WTC11 (cell line): ENCODE results near the gene LARP4. TPM values are rescaled to one million over a fixed set of nuclear protein-coding genes. Genes with fewer than 3 reads are reported as not detected.

Source experiments
- ATAC-seq: fragments of 200-7000 bp; cut with Tn5 transposase; 2 replicates; pipeline ENCODE4 v1.10.0; 2021; ENCODE audit warnings: mild to moderate bottlenecking, moderate library complexity
- CTCF ChIA-PET: fragments of 300-600 bp; sonication (Branson Sonifier 250); formaldehyde crosslinking; loops from one replicate; lab custom pipeline; 2021; ENCODE audit warnings: antibody characterized with exemption; lab: Charles Lee
- POLR2A ChIA-PET: fragments of 350-600 bp; sonication (Branson Sonifier 250); formaldehyde crosslinking; loops from one replicate; lab custom pipeline; 2021; ENCODE audit warnings: antibody characterized with exemption; lab: Charles Lee
- DNase-seq: peaks from one replicate; pipeline ENCODE4 v3.0.0; 2021; ENCODE audit warnings: low spot score
- H3K27ac Mint-ChIP-seq: 2 replicates; pipeline ENCODE4 v1.8.0; 2021; ENCODE audit warnings: mixed read lengths
- H3K27me3 Mint-ChIP-seq: 2 replicates; pipeline ENCODE4 v1.8.0; 2021; ENCODE audit warnings: low read depth, mild to moderate bottlenecking, moderate library complexity, mixed read lengths
- H3K36me3 Mint-ChIP-seq: 2 replicates; pipeline ENCODE4 v1.8.0; 2021; ENCODE audit warnings: mixed read lengths
- H3K4me1 Mint-ChIP-seq: 2 replicates; pipeline ENCODE4 v1.8.0; 2022; ENCODE audit warnings: mixed read lengths
- H3K4me3 Mint-ChIP-seq: 2 replicates; pipeline ENCODE4 v1.8.0; 2021; ENCODE audit warnings: mild to moderate bottlenecking, moderate library complexity, mixed read lengths
- H3K9me3 Mint-ChIP-seq: 2 replicates; pipeline ENCODE4 v1.8.0; 2021; ENCODE audit warnings: mixed read lengths
- ATF3 ChIP-seq: sonication (generic); formaldehyde crosslinking; conservative IDR thresholded peaks from 2 replicates; pipeline ENCODE4 v1.8.1; 2022; ENCODE audit warnings: mild to moderate bottlenecking, missing genetic modification reagents
- CREM ChIP-seq: sonication (generic); formaldehyde crosslinking; IDR thresholded peaks from 2 replicates; pipeline ENCODE4 v1.8.1; 2022; ENCODE audit warnings: mild to moderate bottlenecking, missing genetic modification reagents, moderate library complexity
- ELF4 ChIP-seq: sonication (generic); formaldehyde crosslinking; IDR thresholded peaks from 2 replicates; pipeline ENCODE4 v1.8.1; 2022; ENCODE audit warnings: low read depth, mild to moderate bottlenecking, moderate library complexity, missing genetic modification reagents
- EMX1 ChIP-seq: fragments of 250-450 bp; sonication (Bioruptor Pico); IDR thresholded peaks from 2 replicates; pipeline ENCODE4 v1.8.0; 2021; ENCODE audit warnings: mild to moderate bottlenecking
- ESRRA ChIP-seq: sonication (generic); formaldehyde crosslinking; IDR thresholded peaks from 2 replicates; pipeline ENCODE4 v1.8.1; 2022; ENCODE audit warnings: mild to moderate bottlenecking, missing genetic modification reagents, borderline replicate concordance
- HMGA2 ChIP-seq: fragments of 250-450 bp; sonication (Bioruptor Pico); IDR thresholded peaks from 2 replicates; pipeline ENCODE4 v1.4.0; 2021; ENCODE audit warnings: mild to moderate bottlenecking, moderate library complexity
- JUN ChIP-seq: sonication (generic); formaldehyde crosslinking; IDR thresholded peaks from 2 replicates; pipeline ENCODE4 v1.8.0; 2023; ENCODE audit warnings: mild to moderate bottlenecking, missing genetic modification reagents
- KAT7 ChIP-seq: sonication (generic); formaldehyde crosslinking; IDR thresholded peaks from 2 replicates; pipeline ENCODE4 v1.8.1; 2023; ENCODE audit warnings: missing genetic modification reagents, mild to moderate bottlenecking, borderline replicate concordance
- MLX ChIP-seq: sonication (generic); formaldehyde crosslinking; IDR thresholded peaks from 2 replicates; pipeline ENCODE4 v1.8.1; 2023; ENCODE audit warnings: mild to moderate bottlenecking, missing genetic modification reagents, moderate library complexity
- MXD4 ChIP-seq: fragments of 250-450 bp; sonication (Bioruptor Pico); IDR thresholded peaks from 2 replicates; pipeline ENCODE4 v1.8.0; 2021; ENCODE audit warnings: mild to moderate bottlenecking, moderate library complexity, borderline replicate concordance
- NFATC4 ChIP-seq: fragments of 250-450 bp; sonication (Bioruptor Pico); IDR thresholded peaks from 2 replicates; pipeline ENCODE4 v1.9.0; 2021; ENCODE audit warnings: mild to moderate bottlenecking
- PRDM15 ChIP-seq: sonication (generic); formaldehyde crosslinking; IDR thresholded peaks from 2 replicates; pipeline ENCODE4 v1.8.0; 2022; ENCODE audit warnings: missing genetic modification reagents
- PRRX2 ChIP-seq: fragments of 250-450 bp; sonication (Bioruptor Pico); IDR thresholded peaks from 2 replicates; pipeline ENCODE4 v1.8.0; 2021; ENCODE audit warnings: mild to moderate bottlenecking
- SMAD3 ChIP-seq: sonication (generic); formaldehyde crosslinking; IDR thresholded peaks from 2 replicates; pipeline ENCODE4 v1.8.0; 2022; ENCODE audit warnings: missing genetic modification reagents, mild to moderate bottlenecking, borderline replicate concordance
- SMAD4 ChIP-seq: sonication (generic); formaldehyde crosslinking; IDR thresholded peaks from 2 replicates; pipeline ENCODE4 v1.8.0; 2022; ENCODE audit warnings: mild to moderate bottlenecking, missing genetic modification reagents
- TCF7 ChIP-seq: sonication (generic); formaldehyde crosslinking; IDR thresholded peaks from 2 replicates; pipeline ENCODE4 v1.8.0; 2022; ENCODE audit warnings: mild to moderate bottlenecking, low read depth, missing genetic modification reagents, moderate library complexity
- TEAD1 ChIP-seq: sonication (generic); formaldehyde crosslinking; IDR thresholded peaks from 2 replicates; pipeline ENCODE4 v1.8.0; 2022; ENCODE audit warnings: mild to moderate bottlenecking, missing genetic modification reagents
- TEAD4 ChIP-seq: sonication (generic); formaldehyde crosslinking; IDR thresholded peaks from 2 replicates; pipeline ENCODE4 v1.8.0; 2022; ENCODE audit warnings: mild to moderate bottlenecking, missing genetic modification reagents
- ZNF232 ChIP-seq: sonication (generic); formaldehyde crosslinking; IDR thresholded peaks from 2 replicates; pipeline ENCODE4 v1.8.0; 2022; ENCODE audit warnings: mild to moderate bottlenecking, missing genetic modification reagents
- ZNF416 ChIP-seq: fragments of 250-450 bp; sonication (Bioruptor Pico); IDR thresholded peaks from 2 replicates; pipeline ENCODE4 v1.9.0; 2021; ENCODE audit warnings: mild to moderate bottlenecking, inconsistent platforms
- ZNF423 ChIP-seq: fragments of 250-450 bp; sonication (Bioruptor Pico); IDR thresholded peaks from 2 replicates; pipeline ENCODE4 v2.1.2; 2022; ENCODE audit warnings: mild to moderate bottlenecking, moderate library complexity
- ZNF671 ChIP-seq: fragments of 250-450 bp; sonication (Bioruptor Pico); IDR thresholded peaks from 2 replicates; pipeline ENCODE4 v1.8.0; 2021; ENCODE audit warnings: mild to moderate bottlenecking
- total RNA-seq: library from RNA; stranded (reverse); gene quantifications from 3 replicates; pipeline ENCODE4 v1.2.3, GENCODE V29; 2021
- TF ChIP-seq, protein P1 (sequence below): fragments of 250-450 bp; sonication (Bioruptor Pico); IDR thresholded peaks from 2 replicates; pipeline ENCODE4 v2.1.2; 2022; ENCODE audit warnings: mild to moderate bottlenecking, moderate library complexity
- TF ChIP-seq, protein P2 (sequence below): sonication (generic); formaldehyde crosslinking; IDR thresholded peaks from 2 replicates; pipeline ENCODE4 v1.8.1; 2022; ENCODE audit warnings: low read depth, missing genetic modification reagents, borderline replicate concordance

The LARP4 gene
- total RNA-seq, 1 experiment from 2014 or later, result 73.9 TPM

DNA sequence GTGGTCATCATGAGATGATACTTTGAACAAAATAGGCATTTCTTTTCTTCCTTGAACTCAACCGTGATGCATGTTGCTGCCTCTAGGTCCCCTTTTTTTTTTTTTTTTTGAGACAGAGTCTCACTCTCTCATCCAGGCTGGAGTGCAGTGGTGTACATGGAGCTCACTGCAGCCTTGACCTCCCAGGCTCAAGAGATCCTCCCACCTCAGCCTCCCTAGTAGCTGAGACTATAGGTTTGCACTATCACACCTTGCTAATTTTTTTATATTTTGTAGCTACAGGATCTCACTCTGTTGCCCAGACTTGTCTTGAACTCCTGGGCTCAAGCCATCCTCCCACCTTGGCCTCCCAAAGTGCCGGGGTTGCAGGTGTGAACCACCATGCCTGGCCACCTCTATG is 124.7 kb downstream of the LARP4 start:
- Mint-ChIP-seq H3K27ac (no peak overlapping the region), H3K9me3 (no peaks in the 10 kb centered on the region)
- POLR2A ChIA-PET, result interaction anchor here (0.9 kb wide), 1 partner anchor 14 kb away, joined by 3 read pairs; no protein-coding TSS in a partner anchor
- TF ChIP-seq EMX1 (CRISPR knock-in tag), result no peak
- TF ChIP-seq TEAD1 (CRISPR knock-in tag), result no peak
- TF ChIP-seq, protein P1, sequence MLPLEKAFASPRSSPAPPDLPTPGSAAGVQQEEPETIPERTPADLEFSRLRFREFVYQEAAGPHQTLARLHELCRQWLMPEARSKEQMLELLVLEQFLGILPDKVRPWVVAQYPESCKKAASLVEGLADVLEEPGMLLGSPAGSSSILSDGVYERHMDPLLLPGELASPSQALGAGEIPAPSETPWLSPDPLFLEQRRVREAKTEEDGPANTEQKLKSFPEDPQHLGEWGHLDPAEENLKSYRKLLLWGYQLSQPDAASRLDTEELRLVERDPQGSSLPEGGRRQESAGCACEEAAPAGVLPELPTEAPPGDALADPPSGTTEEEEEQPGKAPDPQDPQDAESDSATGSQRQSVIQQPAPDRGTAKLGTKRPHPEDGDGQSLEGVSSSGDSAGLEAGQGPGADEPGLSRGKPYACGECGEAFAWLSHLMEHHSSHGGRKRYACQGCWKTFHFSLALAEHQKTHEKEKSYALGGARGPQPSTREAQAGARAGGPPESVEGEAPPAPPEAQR, result no peak
- TF ChIP-seq SMAD4 (CRISPR knock-in tag), result no peak
- no peak for TF ChIP-seq ZNF423 (CRISPR knock-in tag)
- TF ChIP-seq TEAD4 (CRISPR knock-in tag), result no peak
- no peak for TF ChIP-seq PRRX2 (CRISPR knock-in tag)
- TF ChIP-seq ZNF232, result no peak
- TF ChIP-seq SMAD3 (CRISPR knock-in tag), result no peak
- TF ChIP-seq JUN (CRISPR knock-in tag), result no peak
- TF ChIP-seq PRDM15 (CRISPR knock-in tag), result no peak
- no peak for TF ChIP-seq TCF7 (CRISPR knock-in tag)
- no peak for TF ChIP-seq HMGA2
- TF ChIP-seq KAT7 (CRISPR knock-in tag), result no peak
- no peak for TF ChIP-seq ZNF416 (CRISPR knock-in tag)
- TF ChIP-seq, all 79 proteins: peak for 0
- peaks cover 24% of the 10 kb centered on the region for H3K4me1 Mint-ChIP-seq
- no peaks in the 10 kb centered on the region for H3K27me3 Mint-ChIP-seq
- DNase-seq, result no peak
- ATAC-seq, result no peak
- H3K4me3 Mint-ChIP-seq, result no peak overlapping the region
- H3K36me3 Mint-ChIP-seq, result no peaks in the 10 kb centered on the region; the same call in 1 of the 2 replicates
- CTCF ChIA-PET, result interaction anchor here (0.7 to 1.5 kb wide), 3 partner anchors 20 to 240 kb away, joined by 3 to 6 read pairs (median 4); partner anchors contain the start of gene DIP2B

DNA sequence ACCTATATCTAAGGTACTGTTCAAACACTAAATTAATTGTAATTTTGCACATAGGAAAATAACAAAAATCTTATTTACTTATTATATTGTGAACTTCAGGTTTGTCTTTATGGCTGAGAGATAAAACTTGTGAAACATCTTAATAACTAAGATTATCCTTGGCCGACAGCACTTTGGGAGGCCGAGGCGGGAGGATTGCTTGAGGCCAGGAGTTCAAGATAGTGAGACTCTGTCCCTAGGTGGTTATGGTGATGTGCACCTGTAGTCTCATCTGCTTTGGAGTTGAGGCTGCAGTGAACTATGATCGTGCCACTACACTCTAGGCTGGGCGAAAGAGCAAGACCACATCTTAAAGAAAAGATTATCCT is 126.7 kb downstream of the LARP4 start:
- H3K27ac Mint-ChIP-seq, result no peak overlapping the region
- H3K4me1 Mint-ChIP-seq, result peaks cover 24% of the 10 kb centered on the region
- ChIA-PET CTCF (no interaction called here), POLR2A (no interaction called here)
- H3K36me3 Mint-ChIP-seq, result no peaks in the 10 kb centered on the region; the same call in 1 of the 2 replicates
- no peaks in the 10 kb centered on the region for H3K27me3 Mint-ChIP-seq
- no peak for ATAC-seq
- H3K4me3 Mint-ChIP-seq, result no peak overlapping the region
- DNase-seq, result no peak
- TF ChIP-seq MXD4 (CRISPR knock-in tag), result no peak
- TF ChIP-seq ELF4 (CRISPR knock-in tag), result no peak
- TF ChIP-seq NFATC4, result no peak
- no peak for TF ChIP-seq ATF3 (CRISPR knock-in tag)
- no peak for TF ChIP-seq ESRRA (CRISPR knock-in tag)
- no peaks in the 10 kb centered on the region for H3K9me3 Mint-ChIP-seq

- POLR2A ChIA-PET, result no interaction called here
- ATAC-seq, result no peak
- peak overlapping the region; percentile 54; the same call in 1 of the 2 replicates for H3K27ac Mint-ChIP-seq
- H3K36me3 Mint-ChIP-seq, result no peaks in the 10 kb centered on the region
- no peaks in the 10 kb centered on the region for H3K27me3 Mint-ChIP-seq
- no peak for DNase-seq
- peaks cover 24% of the 10 kb centered on the region for H3K4me1 Mint-ChIP-seq
- no peak overlapping the region for H3K4me3 Mint-ChIP-seq
- H3K9me3 Mint-ChIP-seq, result no peaks in the 10 kb centered on the region
- CTCF ChIA-PET, result no interaction called here
- TF ChIP-seq CREM (CRISPR knock-in tag), result no peak
- TF ChIP-seq, protein P2, sequence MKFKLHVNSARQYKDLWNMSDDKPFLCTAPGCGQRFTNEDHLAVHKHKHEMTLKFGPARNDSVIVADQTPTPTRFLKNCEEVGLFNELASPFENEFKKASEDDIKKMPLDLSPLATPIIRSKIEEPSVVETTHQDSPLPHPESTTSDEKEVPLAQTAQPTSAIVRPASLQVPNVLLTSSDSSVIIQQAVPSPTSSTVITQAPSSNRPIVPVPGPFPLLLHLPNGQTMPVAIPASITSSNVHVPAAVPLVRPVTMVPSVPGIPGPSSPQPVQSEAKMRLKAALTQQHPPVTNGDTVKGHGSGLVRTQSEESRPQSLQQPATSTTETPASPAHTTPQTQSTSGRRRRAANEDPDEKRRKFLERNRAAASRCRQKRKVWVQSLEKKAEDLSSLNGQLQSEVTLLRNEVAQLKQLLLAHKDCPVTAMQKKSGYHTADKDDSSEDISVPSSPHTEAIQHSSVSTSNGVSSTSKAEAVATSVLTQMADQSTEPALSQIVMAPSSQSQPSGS (CRISPR knock-in tag), result no peak
- no peak for TF ChIP-seq ZNF671 (CRISPR knock-in tag)
- TF ChIP-seq MLX, result no peak
Observed at GRCh38 chr12:50528800-50529199, 128.1 kb downstream of the LARP4 start.
